Measurements from ENCODE around the gene BANK1. TPM values are rescaled to one million over a fixed set of nuclear protein-coding genes. Genes with fewer than 3 reads are reported as not detected.

Gene BANK1
- total and polyA plus RNA-seq, 2 of the 8 experiments (the other 6 are each of a cell fraction or from before 2014, with no cell fraction given): 0.59 to 0.93 TPM

GRCh38 chr4:101774807-101775206 is 15.7 kb upstream of the BANK1 start:
- POLR2A ChIA-PET (ENCODE audit: partially characterized antibody): no interaction called here
- no peak for TF ChIP-seq CTCF (IDR thresholded peaks at IDR 0.05; ENCODE audit: control extremely low read depth in 1 of 3, insufficient read depth in 1 of 3, low read depth in 1 of 3, low read length in 3 of 3)
- TF ChIP-seq TAF1 (IDR thresholded peaks at IDR 0.05; ENCODE audit: low read depth, low read length): no peak
- TF ChIP-seq JUN (IDR thresholded peaks at IDR 0.05; ENCODE audit: low read depth, low read length): no peak
- no peak for TF ChIP-seq FOSL1 (IDR thresholded peaks at IDR 0.05; ENCODE audit: insufficient read depth, low read depth, low read length)

More at GRCh38 chr4:101774807-101775206, 15.7 kb upstream of the BANK1 start:
- no peaks in the 10 kb centered on the region for H4K20me1 ChIP-seq (replicated peaks in 1 of 2; ENCODE audit: control insufficient read depth in 1 of 2, insufficient read depth in 2 of 2, low read length in 2 of 2)
- no peaks in the 10 kb centered on the region for H3K79me2 ChIP-seq (ENCODE audit: control insufficient read depth in 1 of 2, insufficient read depth in 2 of 2, low read length in 2 of 2)
- 87% methylated on average over 1 of the region's 1 CpG; no CpG with 5 or more reads in 1 of the 2 experiments for WGBS, 2 experiments (ENCODE audit: extremely low coverage in 1 of 2, insufficient coverage in 1 of 2, insufficient read length in 1 of 2, insufficient replicate concordance in 2 of 2, low coverage in 1 of 2, low lambda C conversion rate in 2 of 2, missing lambda C conversion rate in 1 of 2)
- H4K91ac ChIP-seq (replicated peaks; ENCODE audit: insufficient read length, low read length): no peak overlapping the region
- no peaks in the 10 kb centered on the region for H3K23me2 ChIP-seq (ENCODE audit: low read depth, low read length)
- no peak for DNase-seq (ENCODE audit: low read depth in 1 of 2, low spot score in 2 of 2)
- no peaks in the 10 kb centered on the region for H3K4me1 ChIP-seq (replicated peaks in 1 of 4; ENCODE audit: control insufficient read depth in 3 of 4, insufficient read depth in 4 of 4, low read length in 3 of 4)
- FAIRE-seq: no peak
- H3K4me2 ChIP-seq (ENCODE audit: insufficient read depth in 1 of 2, low read depth in 2 of 2, low read length in 2 of 2): no peak overlapping the region
- no peak overlapping the region for H3K23ac ChIP-seq (ENCODE audit: insufficient read length)
- CTCF ChIA-PET (ENCODE audit: partially characterized antibody): interaction anchor here (1.0 kb wide), 1 partner anchor 9 kb away, joined by 4 read pairs; no protein-coding TSS in a partner anchor
- H2BK20ac ChIP-seq (ENCODE audit: low read length): no peak overlapping the region
- no peak overlapping the region for H4K8ac ChIP-seq (ENCODE audit: extremely low read depth, insufficient read depth, low read length)
- no peak overlapping the region for H3K56ac ChIP-seq (replicated peaks; ENCODE audit: insufficient read length, low read depth, low read length)
- H3K14ac ChIP-seq (ENCODE audit: insufficient read length): no peak overlapping the region
- no peak overlapping the region for H2BK12ac ChIP-seq (ENCODE audit: low read depth, low read length)
- no peak overlapping the region for H2BK15ac ChIP-seq (ENCODE audit: low read length)
- H3K4me3 ChIP-seq (ENCODE audit: extremely low read depth in 1 of 4, insufficient read depth in 2 of 4, low read depth in 3 of 4, low read length in 4 of 4): no peak overlapping the region
- no peak overlapping the region for H2BK120ac ChIP-seq (replicated peaks; ENCODE audit: low read depth, low read length)
- H3K9ac ChIP-seq (replicated peaks in 1 of 4; ENCODE audit: extremely low read depth in 1 of 4, low read depth in 3 of 4, low read length in 3 of 4): no peak overlapping the region
- no peak overlapping the region for H4K5ac ChIP-seq (ENCODE audit: insufficient read length, low read depth, low read length)
- H2AK5ac ChIP-seq (ENCODE audit: low read depth, low read length): no peak overlapping the region
- H3K9me3 ChIP-seq (ENCODE audit: insufficient read depth in 2 of 2, low read depth in 1 of 2, low read length in 1 of 2): no peaks in the 10 kb centered on the region
- no peak overlapping the region for H3K27ac ChIP-seq (ENCODE audit: low read depth, low read length)
- no peaks in the 10 kb centered on the region for H3K79me1 ChIP-seq (ENCODE audit: low read depth, low read length)
- H3K4ac ChIP-seq (replicated peaks; ENCODE audit: insufficient read length, low read depth, low read length): no peak overlapping the region
- no peak overlapping the region for H2AFZ ChIP-seq (ENCODE audit: low read length)
- H3K18ac ChIP-seq (ENCODE audit: extremely low read depth, low read length): no peak overlapping the region
- no peaks in the 10 kb centered on the region for H3K36me3 ChIP-seq (ENCODE audit: control insufficient read depth in 2 of 4, insufficient read depth in 4 of 4, low read length in 3 of 4)
- H2BK5ac ChIP-seq (ENCODE audit: low read depth, low read length): no peak overlapping the region
- no peaks in the 10 kb centered on the region for H3K27me3 ChIP-seq (replicated peaks in 1 of 4; ENCODE audit: control insufficient read depth in 3 of 4, extremely low read depth in 1 of 4, insufficient read depth in 3 of 4, low read length in 3 of 4)
